Measurements from ENCODE around the gene PPP1R18. TPM values are rescaled to one million over a fixed set of nuclear protein-coding genes. Genes with fewer than 3 reads are reported as not detected.

The PPP1R18 gene
- total and polyA plus RNA-seq, 9 of the 15 experiments (the other 6 are each of a cell fraction or from before 2014, with no cell fraction given), result 12.0 to 99.2 (median 42.6) TPM

GRCh38 chr6:30678964-30679726 is 7.3 kb downstream of the PPP1R18 start (continued):
- TF ChIP-seq, protein P1, sequence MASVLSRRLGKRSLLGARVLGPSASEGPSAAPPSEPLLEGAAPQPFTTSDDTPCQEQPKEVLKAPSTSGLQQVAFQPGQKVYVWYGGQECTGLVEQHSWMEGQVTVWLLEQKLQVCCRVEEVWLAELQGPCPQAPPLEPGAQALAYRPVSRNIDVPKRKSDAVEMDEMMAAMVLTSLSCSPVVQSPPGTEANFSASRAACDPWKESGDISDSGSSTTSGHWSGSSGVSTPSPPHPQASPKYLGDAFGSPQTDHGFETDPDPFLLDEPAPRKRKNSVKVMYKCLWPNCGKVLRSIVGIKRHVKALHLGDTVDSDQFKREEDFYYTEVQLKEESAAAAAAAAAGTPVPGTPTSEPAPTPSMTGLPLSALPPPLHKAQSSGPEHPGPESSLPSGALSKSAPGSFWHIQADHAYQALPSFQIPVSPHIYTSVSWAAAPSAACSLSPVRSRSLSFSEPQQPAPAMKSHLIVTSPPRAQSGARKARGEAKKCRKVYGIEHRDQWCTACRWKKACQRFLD (CRISPR knock-in tag; IDR thresholded peaks at IDR 0.05), result no peak
- TF ChIP-seq BCOR (IDR thresholded peaks at IDR 0.05) (peak; percentile 48; the same call in 1 of the 2 replicates), EP400 (IDR thresholded peaks at IDR 0.05) (no peak), RBM17 (IDR thresholded peaks at IDR 0.05; ENCODE audit: borderline replicate concordance, low read depth, low read length) (no peak), SFPQ (IDR thresholded peaks at IDR 0.05; ENCODE audit: low read depth, low read length) (no peak), ZNF75A (CRISPR knock-in tag; IDR thresholded peaks at IDR 0.05) (no peak), SP1 (CRISPR knock-in tag; IDR thresholded peaks at IDR 0.05) (peak; percentile 64; the same call in 1 of the 2 replicates), HDGF (IDR thresholded peaks at IDR 0.05) (peak; percentile 87; the same call in 1 of the 2 replicates), SMC3 (conservative IDR thresholded peaks at IDR 0.05; ENCODE audit: insufficient read depth, low read depth, low read length) (peak; percentile 100), POU5F1 (IDR thresholded peaks at IDR 0.05; ENCODE audit: borderline replicate concordance, low read depth, low read length, partially characterized antibody) (no peak), BMI1 (IDR thresholded peaks at IDR 0.05; ENCODE audit: low read length) (no peak), FOS (IDR thresholded peaks at IDR 0.05; ENCODE audit: extremely low read depth, insufficient read length) (no peak), NUFIP1 (IDR thresholded peaks at IDR 0.05; ENCODE audit: partially characterized antibody) (no peak), BRF1 (IDR thresholded peaks at IDR 0.05; ENCODE audit: borderline replicate concordance, extremely low read depth, insufficient read length) (no peak), NCOA2 (IDR thresholded peaks at IDR 0.05; ENCODE audit: partially characterized antibody in 2 of 2) (no peak), UBTF (IDR thresholded peaks at IDR 0.05; ENCODE audit: borderline replicate concordance in 1 of 2, low read depth in 2 of 2, low read length in 2 of 2) (peak; percentile 54 to 83; a peak in 3 of 4 replicates), TSC22D4 (tag; IDR thresholded peaks at IDR 0.05) (no peak), ZNF644 (tag; IDR thresholded peaks at IDR 0.05; ENCODE audit: low read depth) (no peak), ZNF354B (CRISPR knock-in tag; IDR thresholded peaks at IDR 0.05) (no peak)
- TF ChIP-seq, protein P2, sequence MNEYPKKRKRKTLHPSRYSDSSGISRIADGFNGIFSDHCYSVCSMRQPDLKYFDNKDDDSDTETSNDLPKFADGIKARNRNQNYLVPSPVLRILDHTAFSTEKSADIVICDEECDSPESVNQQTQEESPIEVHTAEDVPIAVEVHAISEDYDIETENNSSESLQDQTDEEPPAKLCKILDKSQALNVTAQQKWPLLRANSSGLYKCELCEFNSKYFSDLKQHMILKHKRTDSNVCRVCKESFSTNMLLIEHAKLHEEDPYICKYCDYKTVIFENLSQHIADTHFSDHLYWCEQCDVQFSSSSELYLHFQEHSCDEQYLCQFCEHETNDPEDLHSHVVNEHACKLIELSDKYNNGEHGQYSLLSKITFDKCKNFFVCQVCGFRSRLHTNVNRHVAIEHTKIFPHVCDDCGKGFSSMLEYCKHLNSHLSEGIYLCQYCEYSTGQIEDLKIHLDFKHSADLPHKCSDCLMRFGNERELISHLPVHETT (CRISPR knock-in tag; conservative IDR thresholded peaks at IDR 0.05 in 1 of 2, IDR thresholded peaks at IDR 0.05 in 1 of 2), result no peak
